Neural progenitor cell (in vitro differentiated cells): ENCODE measurements around the gene FBXL5.

Experiments
- CTCF ChIP-seq: fragments of 200-600 bp; sonication (generic); IDR thresholded peaks from 2 replicates; pipeline ENCODE4 v1.5.1; 2017; ENCODE audit warnings: antibody characterized with exemption, mild to moderate bottlenecking
- EZH2 ChIP-seq: fragments of 200-600 bp; sonication (generic); IDR thresholded peaks from 2 replicates; pipeline ENCODE4 v1.6.1; 2017; ENCODE audit warnings: antibody characterized with exemption, mild to moderate bottlenecking, moderate library complexity
- EZH2phosphoT487 ChIP-seq: fragments of 200-600 bp; sonication (generic); IDR thresholded peaks from 2 replicates; pipeline ENCODE4 v1.6.1; 2017; ENCODE audit warnings: antibody characterized with exemption

DNA sequence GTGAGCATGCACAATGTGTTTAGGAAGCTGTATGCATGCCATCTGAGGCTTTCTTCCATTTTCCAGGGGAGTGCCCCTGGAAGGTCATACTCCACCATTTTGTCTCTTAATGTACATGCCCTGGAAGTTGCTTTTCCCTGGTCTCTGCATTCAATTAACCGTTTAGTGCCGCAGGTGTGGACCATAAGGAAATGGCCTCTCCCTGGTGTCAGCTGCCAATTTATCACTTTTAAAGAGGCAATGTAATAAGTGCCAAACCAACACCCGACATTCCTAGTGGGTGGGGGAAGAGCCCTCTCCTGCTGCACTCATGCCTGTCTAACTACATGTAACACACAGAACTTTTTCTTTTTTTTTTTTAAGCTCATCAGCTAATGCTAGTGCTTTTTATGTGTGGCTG lies 40.6 kb upstream of the FBXL5 start:
- no peak for TF ChIP-seq CTCF
- TF ChIP-seq EZH2, result no peak
- TF ChIP-seq EZH2phosphoT487, result no peak
